ENCODE results near the gene MFRP.

MFRP gene

GRCh38 chr11:119338318-119338890, 8.1 kb downstream of the MFRP start:
- DNase-seq (ENCODE audit: low read depth in 2 of 2), result peak; percentile 37 to 52

GRCh38 chr11:119337581-119338317, 8.8 kb downstream of the MFRP start:
- DNase-seq (ENCODE audit: low read depth in 2 of 2), result no peak

GRCh38 chr11:119336744-119337469, 9.6 kb downstream of the MFRP start:
- DNase-seq (ENCODE audit: low read depth in 2 of 2), result no peak

- no peak for DNase-seq (ENCODE audit: low read depth in 2 of 2)
These were observed 10.6 kb downstream of the MFRP start for GRCh38 chr11:119335655-119336543.

- DNase-seq (ENCODE audit: low read depth in 2 of 2), result no peak
These were observed 11.3 kb downstream of the MFRP start for GRCh38 chr11:119335091-119335654.

DNA sequence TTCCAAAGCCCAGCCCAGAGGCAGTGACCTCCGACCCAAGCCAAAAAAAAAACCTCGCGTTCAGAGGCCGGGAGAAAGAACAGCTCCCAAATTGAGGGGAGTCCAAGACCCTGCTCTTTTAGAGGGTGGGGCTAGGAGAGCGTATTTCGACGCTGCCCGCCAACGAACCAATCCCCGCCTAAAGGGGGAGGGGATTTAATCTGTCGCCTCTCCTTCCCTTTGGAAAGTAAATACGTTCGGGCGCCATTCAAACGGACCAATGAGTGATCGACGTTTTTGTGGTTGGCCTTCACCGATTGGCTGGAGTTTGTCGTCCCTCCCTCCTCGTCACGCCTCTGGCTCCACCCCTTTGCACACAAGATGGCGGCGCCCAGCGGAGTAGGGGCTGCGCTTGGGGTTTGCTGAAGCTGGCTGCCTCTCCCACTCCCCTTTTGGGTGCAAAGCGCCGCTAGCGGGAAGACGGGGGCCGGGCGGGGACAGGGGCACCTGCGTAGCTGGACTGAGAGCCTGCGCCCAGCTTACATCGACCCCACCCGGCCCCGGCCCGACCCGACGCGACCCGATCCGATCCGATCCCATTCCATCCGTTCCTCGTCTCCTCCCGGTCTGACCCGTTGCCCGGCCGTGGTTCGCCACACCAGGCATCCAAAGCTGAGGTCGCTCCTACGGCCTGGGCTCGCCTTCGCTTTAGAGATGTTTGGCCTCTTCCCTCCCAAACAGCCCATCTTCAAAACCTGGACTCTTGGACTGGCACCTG, 12.2 kb downstream of the MFRP start, which contains the start of gene RNF26:
Gene RNF26, plus strand, starts transcription at position 354 of the 757 bp plus-strand sequence. CDS start 596 bp downstream, outside the sequence.
- DNase-seq (ENCODE audit: low read depth in 2 of 2), result peak; percentile 80 to 84

- DNase-seq (ENCODE audit: low read depth in 2 of 2), result no peak
These were observed 14.3 kb downstream of the MFRP start for GRCh38 chr11:119332111-119332765.

GRCh38 chr11:119330237-119330636, 16.3 kb downstream of the MFRP start:
- no peak for DNase-seq (ENCODE audit: low read depth in 2 of 2)

DNA sequence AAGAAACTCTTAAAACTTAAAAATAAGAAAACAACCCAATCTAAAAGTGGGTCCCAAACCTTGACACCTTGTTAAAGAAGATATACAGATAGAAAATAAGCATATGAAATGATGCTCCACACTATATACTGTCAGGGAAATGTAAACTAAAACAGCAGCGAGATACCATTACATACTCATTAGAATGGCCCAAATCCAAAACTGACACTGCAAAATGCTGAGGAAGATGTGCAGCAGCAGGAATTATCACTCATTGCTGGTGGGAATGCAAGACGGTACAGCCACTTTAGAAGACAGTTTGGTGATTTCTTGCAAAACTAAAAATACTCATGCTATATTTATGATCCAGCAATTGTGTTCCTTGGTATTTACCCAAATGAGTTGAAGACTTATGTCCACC, 17.2 kb downstream of the MFRP start:
- no peak for DNase-seq (ENCODE audit: low read depth in 2 of 2)

DNA sequence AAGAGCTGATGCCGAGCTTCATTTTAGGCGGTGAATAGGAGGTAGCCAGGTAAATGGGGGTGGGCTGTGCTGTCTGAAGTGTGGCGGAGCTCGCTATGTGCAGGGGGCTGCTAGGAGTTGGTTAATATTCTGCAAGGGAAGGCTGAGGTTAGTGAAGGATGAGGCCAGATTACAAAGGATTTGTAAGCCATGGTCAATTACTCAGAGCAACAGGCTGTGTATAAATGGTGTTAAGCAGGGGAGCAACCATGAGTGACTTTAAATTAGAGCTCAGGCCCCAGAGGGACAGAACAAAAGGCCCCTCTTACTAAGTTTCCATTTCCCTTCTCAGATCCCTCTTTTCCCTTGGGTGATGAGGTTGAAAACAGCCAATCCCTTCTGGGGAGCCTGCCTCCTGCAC, 22.3 kb downstream of the MFRP start:
- no peak for DNase-seq (ENCODE audit: low read depth in 2 of 2)

DNA sequence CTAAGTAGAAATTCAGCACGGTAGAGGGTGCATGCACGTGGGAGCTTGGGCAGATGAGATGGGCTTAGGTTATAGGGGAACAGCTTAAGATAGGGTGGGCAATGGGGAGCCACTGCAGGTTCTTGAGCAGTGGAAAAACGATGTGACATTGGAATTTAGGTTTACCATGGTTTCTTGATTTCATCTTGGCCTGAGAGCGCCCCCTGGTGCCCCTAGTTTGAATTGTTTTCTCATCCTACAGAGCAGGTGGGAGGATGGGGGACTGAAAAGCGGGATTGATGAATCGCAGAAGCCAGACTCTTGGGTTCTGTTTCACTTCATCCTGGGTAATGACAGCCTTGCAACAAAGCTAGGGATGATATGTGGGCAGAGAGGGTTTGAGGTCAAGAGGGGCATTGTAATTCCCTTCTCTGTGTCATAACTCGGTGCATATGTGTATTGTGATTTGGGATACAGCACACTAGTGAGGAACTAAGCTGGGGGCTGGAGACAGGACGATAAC, 22.9 kb downstream of the MFRP start:
- peak; percentile 49 to 71 for DNase-seq (ENCODE audit: low read depth in 2 of 2)

- DNase-seq (ENCODE audit: low read depth in 2 of 2), result no peak
These were observed 23.5 kb downstream of the MFRP start for GRCh38 chr11:119322921-119323531.

DNA sequence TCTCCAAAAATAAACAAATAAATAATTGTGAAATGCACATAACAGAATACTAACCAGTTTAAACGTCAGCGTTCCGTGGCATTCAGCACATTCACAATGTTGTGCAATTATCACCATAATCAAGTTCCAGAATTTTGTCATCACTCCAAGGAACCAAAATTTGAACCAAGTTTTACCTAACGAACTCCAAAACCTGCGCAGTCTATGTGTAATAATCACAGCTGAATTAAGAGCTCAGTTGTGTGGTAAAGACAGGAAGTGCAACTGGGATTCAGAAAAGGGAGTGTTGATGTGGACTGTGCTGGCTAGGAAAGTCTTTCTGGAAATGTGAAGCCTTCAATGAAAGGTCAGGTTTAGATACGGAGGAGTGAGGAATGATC, 24.2 kb downstream of the MFRP start:
- no peak for DNase-seq (ENCODE audit: low read depth in 2 of 2)

- DNase-seq (ENCODE audit: low read depth in 2 of 2), result no peak
These were observed 25.6 kb downstream of the MFRP start for GRCh38 chr11:119320776-119321524.

DNA sequence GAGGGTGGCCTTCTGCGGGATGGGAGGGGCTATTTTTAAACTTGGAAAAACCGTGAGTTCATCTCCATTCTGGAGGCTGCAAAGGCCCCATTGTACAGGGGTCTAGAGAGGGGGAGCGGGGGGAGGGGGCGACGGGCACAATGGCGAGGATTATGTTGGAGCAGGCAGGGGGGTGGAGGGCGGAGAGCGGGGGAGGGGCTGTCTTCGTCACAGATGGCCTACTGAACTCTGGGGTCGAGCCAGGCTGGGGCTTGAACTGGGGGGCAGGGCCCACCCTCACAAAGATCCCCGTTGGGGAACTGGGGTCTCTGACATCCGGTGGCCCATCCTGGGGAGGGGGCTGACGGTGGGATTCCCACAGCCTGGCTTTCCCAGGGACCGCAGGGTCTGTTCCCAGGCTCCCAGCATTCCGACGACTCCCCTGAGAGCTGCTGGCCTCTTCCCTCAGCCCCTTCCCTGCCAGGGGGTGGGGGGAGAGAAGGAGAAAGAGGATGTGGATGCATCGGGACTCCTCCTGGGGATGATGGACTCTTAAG, 26.2 kb downstream of the MFRP start:
- DNase-seq (ENCODE audit: low read depth in 2 of 2), result no peak

- no peak for DNase-seq (ENCODE audit: low read depth in 2 of 2)
These were observed 26.7 kb downstream of the MFRP start for GRCh38 chr11:119319700-119320239.

DNA sequence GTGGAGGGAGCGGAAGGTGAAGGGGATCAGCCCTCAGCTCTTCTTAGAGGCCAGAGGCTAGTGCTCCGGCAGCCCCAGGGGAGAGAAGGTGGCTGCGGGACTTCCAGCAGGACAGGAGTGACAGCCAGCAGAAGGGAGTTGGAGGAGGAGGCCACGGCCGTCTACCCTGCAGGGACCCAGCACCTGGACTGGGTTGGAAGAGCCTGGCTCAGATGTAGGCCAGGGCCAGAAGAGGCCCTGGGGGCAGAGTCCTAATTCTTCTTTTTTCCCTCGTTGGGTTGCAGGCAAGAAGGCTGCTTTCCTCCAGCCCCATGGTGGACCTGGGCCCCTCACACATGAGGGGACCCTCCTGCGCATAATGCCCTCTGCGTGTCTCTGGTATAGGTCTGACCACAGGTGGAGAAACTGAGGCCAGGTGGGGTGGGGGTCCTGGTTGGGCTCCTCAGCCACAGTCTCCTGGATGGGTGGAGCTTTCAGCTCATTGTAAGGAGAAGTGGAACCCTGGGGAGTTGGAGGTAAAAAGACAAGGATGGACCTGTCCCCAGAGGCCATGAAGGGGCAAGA, 27.3 kb downstream of the MFRP start:
- DNase-seq (ENCODE audit: low read depth in 2 of 2), result no peak

Measured in stimulated activated CD4-positive, alpha-beta T cell treated with anti-CD3 and anti-CD28 coated beads, Interleukin-1b, Interleukin-23, amount 100 ng/mL, for 1 hour (primary cell).